Coronary artery (tissue), 2 donors: Measurements from ENCODE around the gene SCAMP4.

Experiments
- DNase-seq: peaks from one replicate; pipeline ENCODE4 v3.0.0-alpha.2; 2017; ENCODE audit warnings: low spot score
- H3K27ac ChIP-seq, 2 donors: fragments of 200-600 bp; sonication (generic); one replicate each; pipeline ENCODE4 v1.5.1; 2016 to 2019
- H3K4me3 ChIP-seq: fragments of 200-600 bp; sonication (generic); 2 replicates; pipeline ENCODE4 v1.5.1; 2016; ENCODE audit warnings: mild to moderate bottlenecking, moderate library complexity
- TF ChIP-seq, protein P1 (sequence below): fragments of 200-600 bp; sonication (generic); IDR thresholded peaks from one replicate; pipeline ENCODE4 v1.5.1; 2019; ENCODE audit warnings: antibody characterized with exemption

The SCAMP4 gene

DNA sequence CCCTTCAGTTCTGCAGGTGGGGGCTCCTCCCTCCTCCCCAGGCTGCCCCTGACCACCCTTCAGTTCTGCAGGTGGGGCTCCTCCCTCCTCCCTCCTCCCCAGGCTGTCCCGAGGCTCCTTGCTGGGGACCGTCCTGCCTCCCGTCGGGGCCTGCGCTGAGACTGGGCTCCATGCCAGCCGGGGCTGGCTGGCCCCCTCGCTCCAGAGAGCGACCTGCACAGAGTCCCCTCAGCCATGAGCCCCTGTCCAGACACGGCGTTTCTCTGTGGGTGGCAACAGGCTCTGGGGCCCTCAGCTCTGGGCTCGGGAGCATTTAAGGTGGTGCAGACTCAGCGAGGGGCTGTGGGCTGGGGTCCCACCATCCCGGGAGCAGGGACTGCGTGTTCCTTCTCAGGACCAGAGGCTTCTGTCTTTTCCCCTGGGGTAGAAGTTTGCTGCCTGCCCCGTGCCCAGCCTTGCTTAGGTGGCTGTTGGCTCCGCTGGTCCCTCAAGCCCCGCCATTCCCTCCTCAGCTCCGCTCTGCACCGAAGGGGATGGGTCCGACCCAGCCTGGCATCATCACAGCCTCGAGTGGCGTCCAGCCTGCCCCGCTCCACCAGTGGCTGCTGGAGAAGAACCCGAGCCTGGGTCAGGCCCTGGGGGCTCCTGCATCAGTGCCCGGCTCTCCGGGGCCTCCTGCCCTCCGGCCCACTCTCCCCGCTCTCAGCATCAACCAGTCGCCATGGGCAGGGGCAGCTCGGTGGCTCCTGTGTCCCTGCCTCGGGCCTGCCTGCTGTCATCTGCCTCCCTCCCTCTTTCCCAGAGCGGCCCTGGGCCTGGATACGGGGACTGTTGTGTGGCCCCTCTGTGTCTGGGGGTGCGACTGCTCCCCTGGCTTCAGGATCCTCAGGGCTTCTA, 63.3 kb downstream of the SCAMP4 start:
- H3K4me3 ChIP-seq: no peak overlapping the region
- no peak overlapping the region for H3K27ac ChIP-seq
- no peak for DNase-seq
- TF ChIP-seq, protein P1, sequence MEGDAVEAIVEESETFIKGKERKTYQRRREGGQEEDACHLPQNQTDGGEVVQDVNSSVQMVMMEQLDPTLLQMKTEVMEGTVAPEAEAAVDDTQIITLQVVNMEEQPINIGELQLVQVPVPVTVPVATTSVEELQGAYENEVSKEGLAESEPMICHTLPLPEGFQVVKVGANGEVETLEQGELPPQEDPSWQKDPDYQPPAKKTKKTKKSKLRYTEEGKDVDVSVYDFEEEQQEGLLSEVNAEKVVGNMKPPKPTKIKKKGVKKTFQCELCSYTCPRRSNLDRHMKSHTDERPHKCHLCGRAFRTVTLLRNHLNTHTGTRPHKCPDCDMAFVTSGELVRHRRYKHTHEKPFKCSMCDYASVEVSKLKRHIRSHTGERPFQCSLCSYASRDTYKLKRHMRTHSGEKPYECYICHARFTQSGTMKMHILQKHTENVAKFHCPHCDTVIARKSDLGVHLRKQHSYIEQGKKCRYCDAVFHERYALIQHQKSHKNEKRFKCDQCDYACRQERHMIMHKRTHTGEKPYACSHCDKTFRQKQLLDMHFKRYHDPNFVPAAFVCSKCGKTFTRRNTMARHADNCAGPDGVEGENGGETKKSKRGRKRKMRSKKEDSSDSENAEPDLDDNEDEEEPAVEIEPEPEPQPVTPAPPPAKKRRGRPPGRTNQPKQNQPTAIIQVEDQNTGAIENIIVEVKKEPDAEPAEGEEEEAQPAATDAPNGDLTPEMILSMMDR: no peak

- TF ChIP-seq, protein P1: no peak
- no peak overlapping the region for H3K4me3 ChIP-seq
- no peak for DNase-seq
- no peak overlapping the region for H3K27ac ChIP-seq
Measured at GRCh38 chr19:1969176-1970002, 64.2 kb downstream of the SCAMP4 start.

GRCh38 chr19:1970003-1970805, 65.0 kb downstream of the SCAMP4 start:
- TF ChIP-seq, protein P1: no peak
- H3K27ac ChIP-seq: no peak overlapping the region
- no peak overlapping the region for H3K4me3 ChIP-seq
- no peak for DNase-seq

GRCh38 chr19:1970806-1971502, 65.8 kb downstream of the SCAMP4 start:
- no peak for DNase-seq
- no peak overlapping the region for H3K27ac ChIP-seq
- no peak overlapping the region for H3K4me3 ChIP-seq
- TF ChIP-seq, protein P1: no peak

GRCh38 chr19:1974381-1975161, 69.4 kb downstream of the SCAMP4 start:
- DNase-seq: no peak
- Histone ChIP-seq H3K4me3 (no peak overlapping the region), H3K27ac (no peak overlapping the region)
- TF ChIP-seq, protein P1: no peak

DNA sequence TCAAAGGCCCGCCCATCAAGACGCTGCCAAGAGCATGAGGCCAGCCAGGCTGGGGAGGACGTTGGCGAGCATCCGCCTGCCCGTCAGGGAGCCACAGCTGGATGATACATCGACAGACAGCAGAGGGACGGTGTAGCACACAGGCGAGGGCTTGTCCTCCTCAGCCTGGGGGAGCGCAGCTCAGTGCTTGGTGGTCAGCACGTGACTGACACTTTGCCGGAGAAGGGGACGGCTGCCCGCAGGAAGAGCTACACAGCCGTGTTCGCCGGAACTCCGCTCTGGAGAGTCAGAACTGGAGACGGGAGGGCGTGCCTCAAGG, 69.9 kb downstream of the SCAMP4 start:
- no peak overlapping the region for H3K4me3 ChIP-seq
- no peak for DNase-seq
- H3K27ac ChIP-seq: no peak overlapping the region
- TF ChIP-seq, protein P1: no peak
